Measurements from ENCODE around the gene PLCB1.

The PLCB1 gene

GRCh38 chr20:8932192-8933165 lies 800.4 kb downstream of the PLCB1 start:
- H3K4me2 ChIP-seq (ENCODE audit: insufficient read depth, low read length) = no peak overlapping the region

GRCh38 chr20:8933381-8933807 lies 801.3 kb downstream of the PLCB1 start:
- no peak for ATAC-seq (ENCODE audit: insufficient read depth, low read depth)

More at GRCh38 chr20:8932192-8933165, 800.4 kb downstream of the PLCB1 start:
- Histone ChIP-seq H3K4me1 (ENCODE audit: insufficient read depth, low read length) (no peaks in the 10 kb centered on the region), H2AFZ (ENCODE audit: low read depth, low read length) (no peak overlapping the region), H3K9ac (ENCODE audit: low read depth, low read length) (no peak overlapping the region), H4K20me1 (ENCODE audit: insufficient read depth, low read length) (no peaks in the 10 kb centered on the region), H3K9me3 (ENCODE audit: insufficient read depth, low read length, severe bottlenecking) (no peaks in the 10 kb centered on the region), H3K27me3 (ENCODE audit: insufficient read depth, low read length, poor library complexity) (no peaks in the 10 kb centered on the region), H3K36me3 (ENCODE audit: insufficient read depth, low read length) (no peaks in the 10 kb centered on the region), H3K4me3 (ENCODE audit: low read depth in 1 of 2, low read length in 2 of 2) (no peak overlapping the region), H3K79me2 (ENCODE audit: insufficient read depth, low read length) (no peaks in the 10 kb centered on the region), H3K27ac (ENCODE audit: low read length) (no peak overlapping the region)
- ATAC-seq (ENCODE audit: insufficient read depth, low read depth) (no peak), DNase-seq (no peak)
- TF ChIP-seq CTCF (IDR thresholded peaks at IDR 0.05; ENCODE audit: borderline replicate concordance, extremely low read depth, low read length, poor library complexity, severe bottlenecking) = no peak
- no peak for TF ChIP-seq EZH2 (IDR thresholded peaks at IDR 0.05; ENCODE audit: borderline replicate concordance, low read depth, low read length, severe bottlenecking)

GRCh38 chr20:8934362-8934761 lies 802.3 kb downstream of the PLCB1 start:
- DNase-seq (no peak), ATAC-seq (ENCODE audit: insufficient read depth, low read depth) (no peak)
- H3K27ac ChIP-seq (ENCODE audit: low read length) = no peak overlapping the region
- H3K9ac ChIP-seq (ENCODE audit: low read depth, low read length) = no peak overlapping the region
- no peak overlapping the region for H2AFZ ChIP-seq (ENCODE audit: low read depth, low read length)
- H3K4me3 ChIP-seq (ENCODE audit: low read depth in 1 of 2, low read length in 2 of 2) = no peak overlapping the region
- H3K36me3 ChIP-seq (ENCODE audit: insufficient read depth, low read length) = no peaks in the 10 kb centered on the region
- no peaks in the 10 kb centered on the region for H3K79me2 ChIP-seq (ENCODE audit: insufficient read depth, low read length)
- no peaks in the 10 kb centered on the region for H3K9me3 ChIP-seq (ENCODE audit: insufficient read depth, low read length, severe bottlenecking)
- H3K27me3 ChIP-seq (ENCODE audit: insufficient read depth, low read length, poor library complexity) = no peaks in the 10 kb centered on the region
- H3K4me1 ChIP-seq (ENCODE audit: insufficient read depth, low read length) = no peaks in the 10 kb centered on the region
- H3K4me2 ChIP-seq (ENCODE audit: insufficient read depth, low read length) = no peak overlapping the region
- H4K20me1 ChIP-seq (ENCODE audit: insufficient read depth, low read length) = no peaks in the 10 kb centered on the region
- TF ChIP-seq CTCF (IDR thresholded peaks at IDR 0.05; ENCODE audit: borderline replicate concordance, extremely low read depth, low read length, poor library complexity, severe bottlenecking) (no peak), EZH2 (IDR thresholded peaks at IDR 0.05; ENCODE audit: borderline replicate concordance, low read depth, low read length, severe bottlenecking) (no peak)

More at GRCh38 chr20:8933381-8933807, 801.3 kb downstream of the PLCB1 start:
- Histone ChIP-seq H3K36me3 (ENCODE audit: insufficient read depth, low read length) (no peaks in the 10 kb centered on the region), H3K4me1 (ENCODE audit: insufficient read depth, low read length) (no peaks in the 10 kb centered on the region), H4K20me1 (ENCODE audit: insufficient read depth, low read length) (no peaks in the 10 kb centered on the region), H3K4me3 (ENCODE audit: low read depth in 1 of 2, low read length in 2 of 2) (no peak overlapping the region), H2AFZ (ENCODE audit: low read depth, low read length) (no peak overlapping the region), H3K27ac (ENCODE audit: low read length) (no peak overlapping the region), H3K9ac (ENCODE audit: low read depth, low read length) (no peak overlapping the region), H3K79me2 (ENCODE audit: insufficient read depth, low read length) (no peaks in the 10 kb centered on the region), H3K4me2 (ENCODE audit: insufficient read depth, low read length) (no peak overlapping the region), H3K9me3 (ENCODE audit: insufficient read depth, low read length, severe bottlenecking) (no peaks in the 10 kb centered on the region), H3K27me3 (ENCODE audit: insufficient read depth, low read length, poor library complexity) (no peaks in the 10 kb centered on the region)
- TF ChIP-seq EZH2 (IDR thresholded peaks at IDR 0.05; ENCODE audit: borderline replicate concordance, low read depth, low read length, severe bottlenecking) = no peak
- no peak for TF ChIP-seq CTCF (IDR thresholded peaks at IDR 0.05; ENCODE audit: borderline replicate concordance, extremely low read depth, low read length, poor library complexity, severe bottlenecking)
- DNase-seq = no peak
